Measurements from ENCODE around the gene ZMYM4. TPM values are rescaled to one million over a fixed set of nuclear protein-coding genes. Genes with fewer than 3 reads are reported as not detected.
"Not testable (repeated sequence)": the region's sequence is repeated elsewhere in the genome, so short reads cannot be mapped to it uniquely, and the experiment has no call there.

Gene ZMYM4
- total RNA-seq, 6 donors from 2014 or later, result 17.6 to 47.1 (median 38.3) TPM

- DNase-seq (no peak), ATAC-seq (ENCODE audit: low FRiP score in 2 of 2) (no peak)
- 84 to 89% methylated on average over 4 of the region's 4 CpGs for WGBS, 2 donors
- TF ChIP-seq POLR2A (IDR thresholded peaks at IDR 0.05) (no peak), CTCF (IDR thresholded peaks at IDR 0.05) (no peak), POLR2AphosphoS5 (IDR thresholded peaks at IDR 0.05) (no peak), EP300 (IDR thresholded peaks at IDR 0.05) (no peak)
- peaks cover 0 to 6% (median 4%) of the 10 kb centered on the region in 4 donors for H3K4me1 ChIP-seq
- H3K27ac ChIP-seq, result no peak overlapping the region
- peaks cover 0 to 3% (median 0%) of the 10 kb centered on the region in 4 donors for H3K36me3 ChIP-seq
- no peaks in the 10 kb centered on the region for H3K27me3 ChIP-seq
- no peak overlapping the region for H3K4me3 ChIP-seq
- H3K9me3 ChIP-seq, result no peaks in the 10 kb centered on the region
These were observed 103.0 kb downstream of the ZMYM4 start for GRCh38 chr1:35371506-35371905.

GRCh38 chr1:35377555-35377954 lies 109.0 kb downstream of the ZMYM4 start:
- Histone ChIP-seq H3K9me3 (no peaks in the 10 kb centered on the region), H3K36me3 (peaks cover 0 to 5% (median 2%) of the 10 kb centered on the region in 4 donors), H3K4me3 (no peak overlapping the region), H3K27ac (no peak overlapping the region), H3K4me1 (no peaks in the 10 kb centered on the region), H3K27me3 (no peaks in the 10 kb centered on the region)
- ATAC-seq (ENCODE audit: low FRiP score in 2 of 2), result no peak
- no peak for TF ChIP-seq CTCF (IDR thresholded peaks at IDR 0.05)
- TF ChIP-seq POLR2AphosphoS5 (IDR thresholded peaks at IDR 0.05), result no peak
- TF ChIP-seq POLR2A (IDR thresholded peaks at IDR 0.05), result no peak
- TF ChIP-seq EP300 (IDR thresholded peaks at IDR 0.05), result no peak
- DNase-seq, result no peak

- TF ChIP-seq POLR2AphosphoS5 (IDR thresholded peaks at IDR 0.05) (no peak), CTCF (IDR thresholded peaks at IDR 0.05) (no peak), POLR2A (IDR thresholded peaks at IDR 0.05) (no peak), EP300 (IDR thresholded peaks at IDR 0.05) (no peak)
- Histone ChIP-seq H3K27ac (no peak overlapping the region), H3K4me3 (no peak overlapping the region), H3K4me1 (no peaks in the 10 kb centered on the region), H3K27me3 (no peaks in the 10 kb centered on the region), H3K36me3 (peaks cover 0 to 4% (median 1%) of the 10 kb centered on the region in 4 donors), H3K9me3 (no peaks in the 10 kb centered on the region)
- WGBS, 2 donors, result 92% methylated on average over 16 of the region's 16 CpGs
- DNase-seq, result no peak
- no peak for ATAC-seq (ENCODE audit: low FRiP score in 2 of 2)
These were observed 111.0 kb downstream of the ZMYM4 start for GRCh38 chr1:35379317-35380000.

- DNase-seq; H3K27ac ChIP-seq; H3K9me3 ChIP-seq; ATAC-seq (ENCODE audit: low FRiP score in 2 of 2); H3K36me3 ChIP-seq; H3K4me1 ChIP-seq; H3K27me3 ChIP-seq; H3K4me3 ChIP-seq: not testable (repeated sequence)
- 97 to 99% methylated on average over 6 of the region's 6 CpGs for WGBS, 2 donors
These were observed 111.6 kb downstream of the ZMYM4 start for GRCh38 chr1:35380111-35380510.

- Histone ChIP-seq H3K27ac (no peak overlapping the region), H3K36me3 (peaks cover 4 to 23% (median 9%) of the 10 kb centered on the region in 4 donors), H3K9me3 (no peaks in the 10 kb centered on the region), H3K4me1 (no peaks in the 10 kb centered on the region), H3K4me3 (no peak overlapping the region), H3K27me3 (no peaks in the 10 kb centered on the region)
- TF ChIP-seq POLR2A (IDR thresholded peaks at IDR 0.05), result no peak
- no peak for TF ChIP-seq EP300 (IDR thresholded peaks at IDR 0.05)
- TF ChIP-seq POLR2AphosphoS5 (IDR thresholded peaks at IDR 0.05), result no peak
- TF ChIP-seq CTCF (IDR thresholded peaks at IDR 0.05), result no peak
- ATAC-seq (ENCODE audit: low FRiP score in 2 of 2) (no peak), DNase-seq (no peak)
- 92 to 93% methylated on average over 4 of the region's 4 CpGs for WGBS, 2 donors
These were observed 113.6 kb downstream of the ZMYM4 start for GRCh38 chr1:35382107-35382506.

Data from upper lobe of left lung (tissue), 6 donors.